ENCODE data around the gene CPN2.

CPN2 gene

DNA sequence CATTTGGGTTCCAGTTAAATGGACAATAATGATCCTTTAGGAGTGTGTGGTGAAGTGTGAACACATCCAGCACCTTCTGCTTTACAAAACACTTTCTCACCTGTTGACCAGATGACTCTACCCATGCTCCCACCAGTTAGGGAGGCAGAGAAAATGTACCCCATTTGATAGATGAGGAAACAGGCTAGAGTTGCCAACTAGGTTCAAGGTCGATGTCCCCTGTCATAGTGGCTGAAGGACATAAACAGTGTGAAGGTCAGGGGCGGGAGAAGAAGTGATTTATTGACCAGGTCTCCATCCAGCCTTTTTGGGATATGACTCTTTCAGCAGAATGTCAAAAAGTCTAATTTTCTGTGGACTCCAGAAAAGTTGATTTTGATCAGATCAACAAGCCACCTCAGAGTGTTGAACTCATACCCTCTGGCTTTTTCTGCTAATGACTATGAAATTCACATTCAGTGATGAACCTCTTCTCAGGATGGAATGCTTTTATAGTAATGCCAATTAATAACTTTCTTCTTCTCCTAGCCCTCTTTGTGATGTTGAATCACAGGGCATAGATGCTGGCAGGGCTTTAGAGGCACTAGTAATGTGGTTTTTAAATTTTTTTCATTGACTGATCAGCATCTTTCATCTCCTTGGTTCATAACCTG, 57.5 kb downstream of the CPN2 start:
- no peak for DNase-seq (ENCODE audit: low read depth)

DNA sequence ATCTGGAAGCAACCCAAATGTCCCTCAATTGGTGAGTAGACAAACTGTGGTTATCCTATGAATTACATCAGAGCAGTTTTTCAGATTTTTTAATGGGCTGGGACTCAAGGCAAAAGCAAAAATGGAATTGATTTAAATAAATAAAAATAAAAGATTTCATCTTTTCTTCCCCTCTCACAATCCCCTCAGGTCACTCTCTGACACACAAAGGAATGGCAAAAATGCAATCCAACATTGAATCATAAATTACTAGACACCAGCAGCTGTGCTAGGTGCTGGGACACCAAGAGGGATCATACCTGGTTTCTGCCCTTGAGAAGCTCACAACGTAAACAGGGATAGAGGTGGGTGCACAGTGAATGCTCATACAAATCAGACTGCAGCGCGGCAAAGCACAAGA, 58.8 kb downstream of the CPN2 start:
- no peak for DNase-seq (ENCODE audit: low read depth)

Data from HS-5 (cell line).